Thymus (tissue), 11 donors: ENCODE measurements around the gene TRIO. TPM values are rescaled to one million over a fixed set of nuclear protein-coding genes. Genes with fewer than 3 reads are reported as not detected.
A peak's percentile ranks its signal among the peaks of the same experiment; 100 is the strongest.
"Not testable (repeated sequence)": the region's sequence is repeated elsewhere in the genome, so short reads cannot be mapped to it uniquely, and the experiment has no call there.

Experiments used
- DNase-seq, 9 donors: peaks; one replicate each; pipeline ENCODE4 v3.0.0-alpha.2; 2013; ENCODE audit warnings: low spot score in 9 of 9, low read depth in 6 of 9, missing footprints in 1 of 9
- H3K27ac ChIP-seq, 2 donors: one replicate each; pipeline ENCODE4 v1.5.1; 2013; ENCODE audit warnings: control low read depth in 1 of 2, low read depth in 1 of 2, low read length in 1 of 2, mild to moderate bottlenecking in 1 of 2, moderate library complexity in 1 of 2
- H3K27me3 ChIP-seq, 2 donors: one replicate each; pipeline ENCODE4 v1.5.1; 2013; ENCODE audit warnings: low read length in 1 of 2; ENCODE audit not compliant: control insufficient read depth in 2 of 2, insufficient read depth in 1 of 2
- H3K36me3 ChIP-seq, 2 donors: one replicate each; pipeline ENCODE4 v1.5.1; 2013; ENCODE audit warnings: low read length in 1 of 2, mild to moderate bottlenecking in 1 of 2, moderate library complexity in 1 of 2; ENCODE audit not compliant: control insufficient read depth in 2 of 2, insufficient read depth in 2 of 2
- H3K4me1 ChIP-seq, 2 donors: one replicate each; pipeline ENCODE4 v1.5.1; 2013; ENCODE audit warnings: low read length in 2 of 2; ENCODE audit not compliant: control insufficient read depth in 2 of 2, insufficient read depth in 2 of 2
- H3K4me3 ChIP-seq, 2 donors: one replicate each; pipeline ENCODE4 v1.5.1; 2013; ENCODE audit warnings: low read length in 2 of 2, control low read depth in 1 of 2, mild to moderate bottlenecking in 1 of 2
- H3K9me3 ChIP-seq, 2 donors: one replicate each; pipeline ENCODE4 v1.5.1; 2013; ENCODE audit warnings: low read length in 1 of 2, mild to moderate bottlenecking in 1 of 2; ENCODE audit not compliant: control insufficient read depth in 2 of 2, insufficient read depth in 1 of 2
- WGBS: extraction: QIAGEN DNeasy Blood & Tissue Kit; methylation state at CpG from one replicate; pipeline ENCODE4 v1.1.7; 2013; 5-methylcytosine and 5-hydroxymethylcytosine counted together
- polyA plus RNA-seq: library from polyadenylated mRNA; stranded (reverse); fragments of 200-250 nt; gene quantifications from one replicate; pipeline ENCODE4 v1.2.3, GENCODE V29; 2013
- total RNA-seq: library from RNA; stranded (reverse); fragments of 120-200 nt; gene quantifications from one replicate; pipeline ENCODE4 v1.2.4, GENCODE V29; 2013
- donor health status: healthy.

The TRIO gene
- total and polyA plus RNA-seq, 2 donors, result 26.9 to 52.1 TPM

DNA sequence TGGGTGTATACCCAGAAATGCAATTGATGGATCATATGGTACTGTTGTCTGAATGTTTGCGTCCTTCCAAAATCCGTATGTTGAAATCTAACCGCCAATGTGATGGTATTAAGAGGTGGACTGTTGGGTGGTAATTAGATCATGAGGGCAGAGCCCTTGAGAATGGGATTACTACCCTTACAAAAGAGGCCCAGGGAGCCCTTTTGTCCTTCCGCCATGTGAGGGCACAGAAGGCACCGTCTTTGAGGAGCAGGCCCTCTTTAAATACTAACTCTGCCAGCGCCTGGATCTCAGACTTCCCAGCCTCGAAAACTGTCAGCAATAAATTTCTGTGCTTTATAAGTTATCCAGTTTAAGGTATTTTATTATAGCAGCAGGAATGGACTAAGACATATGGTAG lies 282.4 kb downstream of the TRIO start:
- no peak for DNase-seq
- WGBS, result over 99% methylated on average over 7 of the region's 7 CpGs
- Histone ChIP-seq H3K27ac (no peak overlapping the region), H3K4me3 (no peak overlapping the region), H3K4me1 (peaks cover 0 to 2% of the 10 kb centered on the region in 2 donors), H3K27me3 (no peaks in the 10 kb centered on the region), H3K36me3 (peaks cover 0 to 19% of the 10 kb centered on the region in 2 donors), H3K9me3 (no peaks in the 10 kb centered on the region)

DNA sequence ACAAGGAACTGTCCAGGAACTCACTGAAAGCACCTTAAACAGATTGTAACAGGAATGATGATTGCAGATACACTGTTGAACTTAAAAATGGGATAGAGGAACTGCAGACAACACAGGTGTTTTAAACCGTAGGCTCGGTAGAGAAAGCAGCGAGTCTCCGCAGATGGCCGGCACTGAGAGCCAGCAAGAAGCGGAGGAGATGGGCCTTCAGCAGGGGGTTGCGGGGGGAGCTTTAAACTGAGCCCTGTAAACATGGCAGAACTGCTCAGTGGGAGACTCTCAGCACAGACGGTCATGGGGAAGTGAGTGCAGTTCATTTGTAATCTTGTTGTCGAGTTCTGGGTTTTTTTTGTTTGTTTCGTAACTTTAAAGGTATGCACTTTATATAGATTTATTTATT lies 283.4 kb downstream of the TRIO start:
- Histone ChIP-seq H3K9me3 (no peaks in the 10 kb centered on the region), H3K27ac (no peak overlapping the region), H3K4me1 (peaks cover 0 to 2% of the 10 kb centered on the region in 2 donors), H3K27me3 (no peaks in the 10 kb centered on the region), H3K36me3 (peaks cover 0 to 19% of the 10 kb centered on the region in 2 donors), H3K4me3 (no peak overlapping the region)
- no peak for DNase-seq
- 96% methylated on average over 10 of the region's 10 CpGs for WGBS

DNA sequence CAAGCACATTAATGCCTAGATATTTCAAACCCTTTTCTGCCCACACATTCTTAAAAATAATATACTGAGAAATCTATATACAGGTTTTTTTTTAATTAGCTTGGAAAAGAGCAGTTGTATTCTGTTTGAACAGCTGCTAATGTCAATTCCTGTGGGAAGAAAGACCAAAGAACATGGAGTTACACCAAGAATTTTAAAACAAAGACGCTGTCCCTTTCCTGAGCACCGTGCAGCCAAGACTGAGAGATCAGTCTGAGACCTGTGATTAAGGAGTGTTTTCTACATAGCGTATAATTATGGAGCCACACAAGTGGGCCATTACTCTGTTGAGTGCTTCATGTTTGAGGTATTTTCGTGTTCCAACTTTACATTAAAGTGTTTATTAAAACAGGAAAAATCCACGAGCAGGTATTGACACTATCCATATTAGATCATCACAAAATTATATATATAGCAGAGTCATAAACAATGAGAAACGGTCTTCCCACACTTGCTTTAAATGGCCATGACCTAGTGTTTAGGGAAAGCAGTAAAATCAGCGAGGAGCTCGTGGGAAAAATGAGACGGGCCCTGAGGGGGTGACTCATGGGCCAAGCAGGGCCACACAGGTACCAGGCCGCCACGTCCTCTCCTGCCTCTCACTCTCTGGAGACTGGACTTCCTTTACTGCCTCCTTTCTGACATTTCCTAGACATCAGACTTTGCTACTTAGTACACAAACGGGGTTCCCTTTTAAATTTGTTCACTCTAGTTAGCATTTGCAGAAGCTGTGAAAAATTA lies 285.4 kb downstream of the TRIO start:
- peaks cover 2% of the 10 kb centered on the region in 2 donors for H3K4me1 ChIP-seq
- H3K4me3 ChIP-seq, result no peak overlapping the region
- H3K9me3 ChIP-seq, result no peaks in the 10 kb centered on the region
- no peaks in the 10 kb centered on the region for H3K27me3 ChIP-seq
- no peak overlapping the region for H3K27ac ChIP-seq
- no peak for DNase-seq
- WGBS, result 97% methylated on average over 12 of the region's 12 CpGs
- H3K36me3 ChIP-seq, result peaks cover 0 to 12% of the 10 kb centered on the region in 2 donors

DNA sequence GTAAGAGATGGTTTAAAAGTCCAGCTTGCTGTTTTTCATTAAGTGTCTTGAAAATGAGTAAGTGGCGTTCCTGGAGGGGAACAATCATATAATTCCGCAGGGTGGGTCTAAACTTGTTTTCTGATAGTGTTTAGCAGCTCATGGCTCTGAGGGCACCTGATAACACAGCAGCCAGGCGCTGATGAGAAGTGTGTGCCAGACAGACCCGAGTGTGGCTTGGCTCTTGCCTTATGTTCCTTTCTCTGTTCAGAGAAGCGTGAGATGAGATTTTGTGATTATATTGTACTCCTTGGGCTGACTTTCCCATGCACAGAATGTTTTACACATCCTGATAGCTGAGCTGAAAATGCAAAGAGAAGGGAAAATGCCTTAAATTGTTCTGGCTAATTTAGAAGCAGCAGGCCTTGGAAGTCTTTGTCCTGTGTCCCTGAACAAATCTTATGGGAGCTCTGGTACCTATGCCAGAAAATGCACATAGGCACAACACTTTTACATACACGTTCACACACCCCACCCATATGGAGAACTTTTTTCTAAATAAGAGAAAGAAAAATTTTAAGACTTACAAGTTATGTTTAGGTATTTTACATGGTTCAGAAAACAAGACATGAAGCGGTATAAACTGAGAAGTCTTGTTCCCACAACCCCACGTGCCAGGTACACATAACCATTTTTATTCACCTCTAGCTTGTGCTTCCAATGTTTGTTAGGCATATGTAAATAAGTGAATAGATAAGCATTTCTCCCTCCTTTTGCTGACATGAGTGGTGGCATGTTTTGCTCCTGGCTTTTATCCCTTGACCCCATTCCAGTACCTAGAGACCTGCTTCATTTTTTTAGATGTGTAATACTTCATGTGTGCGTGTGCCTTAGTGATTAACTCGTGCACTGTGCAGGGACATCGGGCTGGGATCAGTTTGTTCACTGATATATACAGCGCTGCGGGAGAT lies 286.2 kb downstream of the TRIO start:
- Histone ChIP-seq H3K36me3 (peaks cover 0 to 12% of the 10 kb centered on the region in 2 donors), H3K4me1 (peaks cover 0 to 2% of the 10 kb centered on the region in 2 donors), H3K9me3 (no peaks in the 10 kb centered on the region), H3K27ac (no peak overlapping the region), H3K4me3 (no peak overlapping the region), H3K27me3 (no peaks in the 10 kb centered on the region)
- no peak for DNase-seq
- WGBS, result 97% methylated on average over 13 of the region's 13 CpGs

DNA sequence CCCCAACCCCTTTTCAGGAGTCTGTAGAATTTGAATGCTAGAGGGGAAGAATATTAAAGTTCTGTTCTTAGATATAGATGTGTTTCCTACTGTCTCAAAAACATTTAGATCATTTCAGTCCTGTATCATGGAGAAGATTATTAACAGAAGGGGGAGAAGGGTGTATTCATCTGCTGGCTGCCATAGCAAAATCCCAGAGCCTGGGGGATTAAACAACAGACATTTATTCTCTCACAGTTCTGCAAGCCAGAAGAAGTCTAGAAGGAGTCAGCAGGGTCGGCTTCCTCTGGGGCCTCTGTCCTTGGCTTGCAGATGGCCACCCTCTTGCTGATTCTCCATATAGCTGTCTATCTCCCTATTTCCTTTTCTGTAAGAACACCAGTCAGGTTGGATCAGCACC lies 288.4 kb downstream of the TRIO start:
- DNase-seq, result no peak
- peaks cover 0 to 2% of the 10 kb centered on the region in 2 donors for H3K4me1 ChIP-seq
- peaks cover 0 to 8% of the 10 kb centered on the region in 2 donors for H3K36me3 ChIP-seq
- no peak overlapping the region for H3K4me3 ChIP-seq
- no peaks in the 10 kb centered on the region for H3K27me3 ChIP-seq
- WGBS, result 94% methylated on average over 1 of the region's 1 CpG
- H3K9me3 ChIP-seq, result no peaks in the 10 kb centered on the region
- H3K27ac ChIP-seq, result no peak overlapping the region

DNA sequence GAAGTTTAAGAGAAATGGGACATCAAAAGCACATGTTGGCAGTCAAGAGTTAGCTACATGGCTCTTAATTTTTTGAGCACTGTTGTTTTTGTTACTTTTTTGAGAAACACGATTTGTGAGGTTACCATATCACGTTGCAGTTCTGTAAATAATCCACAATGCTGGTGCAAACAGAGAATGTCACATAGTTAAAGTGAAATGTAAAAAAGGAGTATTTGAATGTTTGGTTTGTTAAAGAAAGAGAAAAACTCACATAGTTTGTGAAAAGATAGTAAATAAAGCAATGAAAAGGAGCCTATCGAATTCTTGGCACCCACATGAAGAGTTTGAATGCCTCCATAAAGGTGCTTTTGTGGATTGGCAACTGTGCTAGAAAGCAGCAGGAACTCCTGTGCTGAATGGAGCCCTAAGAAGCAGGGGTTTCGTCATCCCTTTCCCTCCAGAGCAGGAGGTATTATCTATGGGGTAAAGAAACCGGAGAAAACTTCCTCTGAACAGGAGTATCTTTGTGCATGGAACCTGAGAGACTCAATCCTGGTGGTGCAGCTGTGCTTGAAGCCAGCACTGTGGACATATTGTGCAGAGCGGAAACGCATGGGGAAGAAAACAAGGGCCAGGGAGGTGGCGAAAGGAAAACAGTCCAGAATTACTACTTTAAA lies 289.9 kb downstream of the TRIO start:
- no peaks in the 10 kb centered on the region for H3K9me3 ChIP-seq
- H3K4me3 ChIP-seq, result no peak overlapping the region
- DNase-seq, result no peak
- WGBS, result 94% methylated on average over 8 of the region's 8 CpGs
- no peaks in the 10 kb centered on the region for H3K36me3 ChIP-seq
- peaks cover 0 to 2% of the 10 kb centered on the region in 2 donors for H3K4me1 ChIP-seq
- H3K27me3 ChIP-seq, result no peaks in the 10 kb centered on the region
- H3K27ac ChIP-seq, result peak overlapping the region in 1 of 2 donors; percentile 20

DNA sequence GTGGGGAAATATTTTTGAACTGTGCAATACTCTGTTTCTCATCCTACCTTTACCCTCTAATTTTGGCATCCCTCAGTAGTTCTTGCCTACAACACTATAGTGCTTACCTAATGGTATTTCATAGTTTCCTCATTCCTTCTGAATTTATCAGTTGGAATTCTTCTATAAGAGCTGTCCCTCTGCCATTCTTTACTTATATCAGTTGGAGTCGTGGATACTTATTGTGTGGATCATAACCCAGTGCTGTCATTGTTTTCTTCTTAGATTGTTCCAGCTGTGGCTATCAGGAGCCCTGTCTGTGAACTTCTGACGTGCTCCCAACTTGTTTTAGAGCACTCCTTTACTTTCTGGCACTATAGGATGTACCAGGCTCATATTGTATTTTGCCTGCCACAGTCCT lies 292.3 kb downstream of the TRIO start:
- DNase-seq, result no peak
- no peaks in the 10 kb centered on the region for H3K27me3 ChIP-seq
- 68% methylated on average over 2 of the region's 2 CpGs for WGBS

DNA sequence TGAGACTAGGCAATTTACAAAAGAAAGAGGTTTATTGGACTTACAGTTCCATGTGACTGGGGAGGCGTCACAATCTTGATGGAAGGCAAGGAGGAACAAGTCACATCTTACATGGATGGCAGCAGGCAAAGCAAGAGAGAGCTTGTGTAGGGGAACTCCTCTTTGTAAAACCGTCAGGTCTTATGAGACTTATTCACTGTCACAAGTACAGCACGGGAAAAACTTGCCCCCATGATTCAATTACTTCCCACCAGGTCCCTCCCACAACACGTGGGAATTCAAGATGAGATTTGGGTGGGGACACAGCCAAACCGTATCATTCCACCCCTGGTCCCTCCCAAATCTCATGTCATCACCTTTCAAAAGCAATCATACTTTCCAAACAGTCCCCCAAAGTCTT lies 293.0 kb downstream of the TRIO start:
- H3K4me1 ChIP-seq, H3K27ac ChIP-seq, H3K27me3 ChIP-seq, H3K4me3 ChIP-seq, DNase-seq, H3K36me3 ChIP-seq, H3K9me3 ChIP-seq: not testable (repeated sequence)
- WGBS, result 95% methylated on average over 5 of the region's 5 CpGs

More for the DNA sequence above, 292.3 kb downstream of the TRIO start:
- H3K36me3 ChIP-seq, result no peaks in the 10 kb centered on the region
- no peak overlapping the region for H3K4me3 ChIP-seq
- peaks cover 0 to 2% of the 10 kb centered on the region in 2 donors for H3K4me1 ChIP-seq
- no peak overlapping the region for H3K27ac ChIP-seq
- no peaks in the 10 kb centered on the region for H3K9me3 ChIP-seq
